ENCODE data around the gene LGALS9. TPM values are rescaled to one million over a fixed set of nuclear protein-coding genes. Genes with fewer than 3 reads are reported as not detected.

The LGALS9 gene
- total and polyA plus RNA-seq, 9 of the 15 experiments (the other 6 are each of a cell fraction or from before 2014, with no cell fraction given): 0.45 to 6.9 (median 2.8) TPM

- TF ChIP-seq E2F5 (CRISPR knock-in tag; IDR thresholded peaks at IDR 0.05) (no peak), CCNT2 (IDR thresholded peaks at IDR 0.05; ENCODE audit: borderline replicate concordance, extremely low read depth, insufficient read length, low read depth, low read length) (peak; percentile 71), ZNF253 (CRISPR knock-in tag; conservative IDR thresholded peaks at IDR 0.05) (no peak), ZNF668 (CRISPR knock-in tag; IDR thresholded peaks at IDR 0.05) (0 out of 2 replicates have a peak, but pooled peaks have one; percentile 10), PCBP2 (IDR thresholded peaks at IDR 0.05; ENCODE audit: low read depth, low read length, poor library complexity, severe bottlenecking) (no peak), MLLT1 (IDR thresholded peaks at IDR 0.05) (peak in 1 of 2 experiments; percentile 79; a peak in 2 of 4 replicates), ETV1 (tag; conservative IDR thresholded peaks at IDR 0.05; ENCODE audit: low read depth) (peak; percentile 89), NCOA6 (IDR thresholded peaks at IDR 0.05) (no peak), CREBBP (IDR thresholded peaks at IDR 0.05; ENCODE audit: low read depth, low read length) (no peak), PBX2 (CRISPR knock-in tag; IDR thresholded peaks at IDR 0.05; ENCODE audit: low read depth) (no peak), PBX2 (tag; conservative IDR thresholded peaks at IDR 0.05; ENCODE audit: low read depth) (peak; percentile 54), SMARCE1 (IDR thresholded peaks at IDR 0.05) (peak; percentile 96), TRIM24 (IDR thresholded peaks at IDR 0.05) (peak; percentile 50 to 83; a peak in 3 of 4 replicates), SMARCA5 (IDR thresholded peaks at IDR 0.05) (0 out of 2 replicates have a peak, but pooled peaks have one; percentile 38), ZBTB5 (IDR thresholded peaks at IDR 0.05) (no peak), ARID4B (CRISPR knock-in tag; IDR thresholded peaks at IDR 0.05) (no peak), ZNF77 (CRISPR knock-in tag; IDR thresholded peaks at IDR 0.05) (no peak)
These were observed 28.1 kb upstream of the LGALS9 start (continued) for GRCh38 chr17:27602721-27603420.
